Loucy (cell line): ENCODE measurements around the gene INPP5K.

Source experiments
- H2AFZ ChIP-seq: fragments of 200-600 bp; sonication (generic); 2 replicates; pipeline ENCODE4 v1.6.0; 2016; ENCODE audit warnings: antibody characterized with exemption, mild to moderate bottlenecking, low read length, moderate library complexity
- H3F3A ChIP-seq: fragments of 200-600 bp; 2 replicates; pipeline ENCODE4 v1.6.0; 2016; ENCODE audit warnings: antibody characterized with exemption, low read depth, mild to moderate bottlenecking
- H3K27me3 ChIP-seq: fragments of 200-600 bp; sonication (generic); 2 replicates; pipeline ENCODE4 v1.6.1; 2014; ENCODE audit warnings: low read length, mild to moderate bottlenecking; ENCODE audit not compliant: insufficient read depth, poor library complexity, severe bottlenecking
- H3K36me3 ChIP-seq: fragments of 200-600 bp; sonication (generic); 2 replicates; pipeline ENCODE4 v1.6.1; 2016; ENCODE audit warnings: low read length; ENCODE audit not compliant: insufficient read depth
- H3K4me1 ChIP-seq: fragments of 200-600 bp; sonication (generic); 2 replicates; pipeline ENCODE4 v1.5.1; 2014; ENCODE audit warnings: low read length, mild to moderate bottlenecking; ENCODE audit not compliant: insufficient read depth, poor library complexity, severe bottlenecking
- H3K4me2 ChIP-seq: fragments of 200-600 bp; sonication (generic); 2 replicates; pipeline ENCODE4 v1.6.0; 2014; ENCODE audit warnings: antibody characterized with exemption, low read length, low read depth, mild to moderate bottlenecking; ENCODE audit not compliant: poor library complexity, severe bottlenecking
- H3K4me3 ChIP-seq: fragments of 200-600 bp; sonication (generic); 2 replicates; pipeline ENCODE4 v1.5.1; 2014; ENCODE audit warnings: low read length, mild to moderate bottlenecking, mixed read lengths; ENCODE audit not compliant: poor library complexity, severe bottlenecking
- H3K79me2 ChIP-seq: fragments of 200-600 bp; sonication (generic); 2 replicates; pipeline ENCODE4 v1.6.1; 2014; ENCODE audit warnings: low read length; ENCODE audit not compliant: insufficient read depth
- H3K9ac ChIP-seq: fragments of 200-600 bp; sonication (generic); 2 replicates; pipeline ENCODE4 v1.6.0; 2014; ENCODE audit warnings: mild to moderate bottlenecking, low read depth, low read length, moderate library complexity; ENCODE audit not compliant: poor library complexity, severe bottlenecking
- H3K9me2 ChIP-seq: fragments of 200-600 bp; sonication (generic); replicated peaks from 2 replicates; pipeline ENCODE4 v1.6.1; 2016; ENCODE audit warnings: low read depth, low read length, mixed read lengths
- H3K9me3 ChIP-seq: fragments of 200-600 bp; sonication (generic); 2 replicates; pipeline ENCODE4 v1.6.1; 2014; ENCODE audit warnings: mild to moderate bottlenecking, antibody characterized with exemption, low read length, low read depth; ENCODE audit not compliant: insufficient read depth
- H4K20me1 ChIP-seq: fragments of 200-600 bp; sonication (generic); 2 replicates; pipeline ENCODE4 v1.6.0; 2014; ENCODE audit warnings: antibody characterized with exemption, low read length, mild to moderate bottlenecking; ENCODE audit not compliant: insufficient read depth, poor library complexity, severe bottlenecking
- CTCF ChIP-seq: fragments of 200-600 bp; sonication (generic); conservative IDR thresholded peaks from 2 replicates; pipeline ENCODE4 v1.5.1; 2014; ENCODE audit warnings: mild to moderate bottlenecking, antibody characterized with exemption, low read length
- EZH2phosphoT487 ChIP-seq: fragments of 200-600 bp; IDR thresholded peaks from 2 replicates; pipeline ENCODE4 v1.6.1; 2018; ENCODE audit warnings: antibody characterized with exemption, mild to moderate bottlenecking, moderate library complexity, borderline replicate concordance

The INPP5K gene

DNA sequence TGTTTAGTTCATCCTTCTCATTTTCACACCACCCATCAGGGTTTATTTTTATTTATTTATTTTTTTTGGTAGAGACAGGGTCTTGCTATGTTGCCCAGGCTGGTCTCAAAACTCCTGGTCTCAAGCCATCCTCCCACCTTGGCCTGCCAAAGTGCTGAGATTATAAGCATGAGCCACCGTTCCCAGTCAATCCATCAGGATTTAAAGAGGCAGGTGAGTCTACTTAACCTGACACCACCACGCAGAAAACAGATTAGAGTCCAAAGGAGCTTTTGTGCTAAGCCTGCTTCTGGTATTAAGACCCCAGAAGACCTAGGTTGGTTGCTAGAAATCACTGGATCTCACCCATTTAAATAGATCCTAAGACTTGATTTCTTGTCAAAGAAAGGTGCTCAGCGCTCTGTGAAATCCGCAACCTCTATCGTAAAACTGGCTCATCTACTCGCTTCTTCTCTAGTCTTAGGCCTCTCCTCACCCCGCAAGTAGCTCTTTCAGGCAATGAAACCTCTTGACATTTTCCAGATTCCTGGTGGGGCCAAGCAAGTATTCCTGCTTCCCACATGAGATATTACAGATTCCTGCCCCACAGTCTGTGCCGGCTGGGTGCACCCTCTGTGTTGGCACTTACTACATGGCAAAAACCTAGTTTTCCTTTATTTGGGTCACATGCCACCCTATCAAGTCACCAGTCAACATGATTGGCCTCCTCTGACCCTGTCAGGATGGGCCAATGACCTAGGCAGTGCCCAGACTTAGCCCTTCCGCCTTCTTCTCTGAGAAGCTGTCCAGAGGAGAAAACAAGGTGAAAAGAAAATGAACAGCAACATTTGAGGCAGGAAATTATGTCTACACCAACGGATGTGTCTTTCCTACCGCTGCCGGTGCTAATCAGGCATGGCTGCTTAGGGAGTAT, 37.2 kb upstream of the INPP5K start:
- no peaks in the 10 kb centered on the region for H3K9me3 ChIP-seq
- H3K79me2 ChIP-seq, result peaks cover 28% of the 10 kb centered on the region; the same call in 1 of the 2 replicates
- peaks cover 2% of the 10 kb centered on the region for H3K4me1 ChIP-seq
- H3K36me3 ChIP-seq, result peaks cover 37% of the 10 kb centered on the region; the same call in 1 of the 2 replicates
- H4K20me1 ChIP-seq, result peaks cover 5% of the 10 kb centered on the region
- no peaks in the 10 kb centered on the region for H3K27me3 ChIP-seq
- H3F3A ChIP-seq, result no peaks in the 10 kb centered on the region
- no peak for TF ChIP-seq EZH2phosphoT487
- no peak for TF ChIP-seq CTCF
- H3K9me2 ChIP-seq, result no peaks in the 10 kb centered on the region
- H3K9ac ChIP-seq, result no peak overlapping the region
- no peak overlapping the region for H3K4me2 ChIP-seq
- H2AFZ ChIP-seq, result no peak overlapping the region
- H3K4me3 ChIP-seq, result no peak overlapping the region

DNA sequence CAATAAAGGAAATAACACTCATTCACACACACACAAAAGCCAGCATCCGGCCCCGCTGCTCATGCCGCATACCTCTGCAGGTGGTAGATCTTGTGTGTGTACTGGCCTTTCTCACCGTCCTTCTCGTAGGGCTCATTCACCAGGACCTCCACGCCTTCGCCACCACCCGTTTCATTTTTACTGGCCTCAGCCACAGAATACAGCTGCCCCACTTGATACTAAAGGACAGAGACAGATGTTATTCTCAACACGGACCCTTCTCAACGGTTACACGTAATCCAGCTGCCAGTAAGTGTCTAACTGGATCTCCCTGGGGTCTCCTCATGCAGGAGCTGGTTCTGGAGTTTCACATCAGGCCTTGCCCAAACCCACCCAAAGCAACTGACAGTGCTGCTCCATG, 36.5 kb upstream of the INPP5K start:
- no peak overlapping the region for H3K4me2 ChIP-seq
- TF ChIP-seq CTCF (no peak), EZH2phosphoT487 (no peak)
- H2AFZ ChIP-seq, result no peak overlapping the region
- no peaks in the 10 kb centered on the region for H4K20me1 ChIP-seq
- no peaks in the 10 kb centered on the region for H3F3A ChIP-seq
- H3K79me2 ChIP-seq, result peaks cover 22% of the 10 kb centered on the region; the same call in 1 of the 2 replicates
- H3K9me3 ChIP-seq, result no peaks in the 10 kb centered on the region
- H3K9me2 ChIP-seq, result no peaks in the 10 kb centered on the region
- no peaks in the 10 kb centered on the region for H3K27me3 ChIP-seq
- peaks cover 2% of the 10 kb centered on the region for H3K4me1 ChIP-seq
- no peak overlapping the region for H3K9ac ChIP-seq
- H3K36me3 ChIP-seq, result peaks cover 37% of the 10 kb centered on the region; the same call in 1 of the 2 replicates
- no peak overlapping the region for H3K4me3 ChIP-seq

DNA sequence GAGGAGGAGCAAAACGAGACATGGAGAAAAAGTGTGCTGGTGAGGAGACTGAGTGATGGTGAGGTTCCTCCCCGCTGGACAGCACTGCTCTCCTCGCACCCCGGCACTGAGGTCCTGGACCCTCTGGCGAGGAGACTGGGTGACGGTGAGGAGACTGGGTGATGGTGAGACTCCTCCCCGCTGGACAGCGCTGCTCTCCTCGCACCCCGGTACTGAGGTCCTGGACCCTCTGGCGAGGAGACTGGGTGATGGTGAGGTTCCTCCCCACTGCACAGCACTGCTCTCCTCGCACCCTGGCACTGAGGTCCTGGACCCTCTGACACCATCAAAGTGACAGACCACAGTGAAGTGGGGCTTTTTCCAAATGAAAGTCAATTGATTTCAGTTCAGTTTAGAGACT, 35.3 kb upstream of the INPP5K start:
- Histone ChIP-seq H3K27me3 (no peaks in the 10 kb centered on the region), H3K9me3 (no peaks in the 10 kb centered on the region), H3K79me2 (peaks cover 14% of the 10 kb centered on the region; the same call in 1 of the 2 replicates), H3K4me2 (no peak overlapping the region), H3K9me2 (no peaks in the 10 kb centered on the region), H2AFZ (no peak overlapping the region), H3F3A (no peaks in the 10 kb centered on the region), H3K9ac (no peak overlapping the region), H3K4me3 (no peak overlapping the region), H3K36me3 (peaks cover 34% of the 10 kb centered on the region; the same call in 1 of the 2 replicates), H3K4me1 (no peaks in the 10 kb centered on the region), H4K20me1 (no peaks in the 10 kb centered on the region)
- TF ChIP-seq EZH2phosphoT487 (no peak), CTCF (no peak)
